NCI-H526 (cell line): Measurements from ENCODE around the gene FUZ.
"Not testable (repeated sequence)": the region's sequence is repeated elsewhere in the genome, so short reads cannot be mapped to it uniquely, and the experiment has no call there.

Experiments used
- DNase-seq, 2 experiments: peaks; one replicate each; lab custom pipeline; 2025; lab: John Stamatoyannopoulos, UW

The FUZ gene

DNA sequence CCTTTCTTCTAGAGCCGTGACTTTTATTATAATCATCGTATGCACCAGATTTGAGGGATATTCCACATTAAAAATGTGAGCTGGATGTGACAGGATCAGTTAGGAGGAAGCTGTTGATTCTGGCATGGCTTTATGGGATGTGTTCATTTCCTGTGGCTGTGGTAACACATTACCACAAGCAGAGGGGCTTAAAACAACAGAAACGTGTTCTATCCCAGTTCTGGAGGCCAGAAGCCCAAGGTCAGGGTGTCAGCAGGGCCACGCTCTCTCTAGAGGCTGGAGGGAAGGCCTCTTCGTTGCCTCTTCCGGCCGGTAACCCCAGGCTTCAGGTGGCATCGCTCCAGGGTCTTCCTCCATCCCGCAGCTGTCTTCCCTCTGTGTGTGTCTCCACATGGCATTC, 19.5 kb upstream of the FUZ start:
- DNase-seq: no peak

DNA sequence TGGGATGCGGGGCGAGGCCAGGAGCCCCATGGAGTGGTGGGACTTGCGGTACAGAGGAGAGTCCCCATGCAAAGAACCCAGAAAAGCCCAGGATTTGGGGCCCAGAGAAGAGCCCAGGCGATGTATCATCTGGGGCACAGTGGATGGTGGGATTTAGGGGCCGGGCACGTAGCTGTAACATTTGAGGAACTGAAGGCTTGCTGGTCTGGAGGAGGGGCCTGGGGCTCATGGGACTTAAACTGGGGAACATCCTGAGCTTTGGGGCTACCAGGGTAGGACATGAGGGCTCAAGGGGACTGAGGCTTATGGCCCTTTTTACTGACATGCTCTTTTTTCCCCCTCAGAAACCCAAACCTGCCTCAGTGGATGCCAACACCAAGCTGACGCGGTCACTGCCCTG, 18.5 kb upstream of the FUZ start:
- no peak for DNase-seq

- no peak for DNase-seq
These were observed 17.7 kb upstream of the FUZ start for GRCh38 chr19:49830766-49831165.

DNA sequence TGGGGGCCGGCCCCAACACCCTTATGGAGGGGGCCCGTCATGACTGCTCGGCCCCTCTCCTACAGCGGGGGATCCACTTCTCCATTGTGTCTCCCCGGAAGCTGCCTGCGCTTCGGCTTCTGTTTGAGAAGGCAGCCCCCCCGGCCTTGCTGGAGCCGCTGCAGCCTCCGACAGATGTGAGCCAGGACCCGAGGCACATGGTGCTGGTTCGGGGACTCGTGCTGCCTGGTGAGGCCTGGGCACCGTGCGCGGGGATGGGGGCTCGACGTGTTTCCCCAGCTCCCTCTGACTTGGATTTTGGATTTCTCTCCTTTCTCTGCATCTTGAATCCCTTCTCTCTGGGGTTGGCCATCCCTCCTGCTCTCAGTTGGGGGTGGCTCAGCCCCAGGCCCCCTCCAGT, 16.6 kb upstream of the FUZ start:
- no peak for DNase-seq

GRCh38 chr19:49829200-49829599, 16.1 kb upstream of the FUZ start:
- no peak for DNase-seq

DNA sequence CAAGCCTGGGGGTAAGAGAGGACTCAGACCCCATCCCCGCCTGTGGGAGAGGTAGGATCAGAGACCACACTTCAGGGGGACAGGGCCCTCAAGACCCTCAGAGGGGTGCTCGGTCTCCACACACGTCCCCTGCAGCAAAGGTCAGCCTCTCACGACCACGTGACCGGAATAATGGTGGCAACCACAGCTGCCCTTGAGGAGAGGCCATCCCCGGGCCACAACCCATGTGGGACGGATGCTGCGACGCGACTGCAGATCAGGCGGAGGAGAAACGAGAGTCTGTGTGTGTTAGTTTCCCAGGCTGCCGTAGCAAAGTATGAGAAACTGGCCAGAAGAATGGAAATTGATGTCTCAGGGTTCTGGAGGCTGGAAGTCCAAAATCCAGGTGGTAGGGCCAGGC, 13.9 kb upstream of the FUZ start:
- DNase-seq: no peak

GRCh38 chr19:49824662-49825061, 11.6 kb upstream of the FUZ start:
- DNase-seq: no peak

DNA sequence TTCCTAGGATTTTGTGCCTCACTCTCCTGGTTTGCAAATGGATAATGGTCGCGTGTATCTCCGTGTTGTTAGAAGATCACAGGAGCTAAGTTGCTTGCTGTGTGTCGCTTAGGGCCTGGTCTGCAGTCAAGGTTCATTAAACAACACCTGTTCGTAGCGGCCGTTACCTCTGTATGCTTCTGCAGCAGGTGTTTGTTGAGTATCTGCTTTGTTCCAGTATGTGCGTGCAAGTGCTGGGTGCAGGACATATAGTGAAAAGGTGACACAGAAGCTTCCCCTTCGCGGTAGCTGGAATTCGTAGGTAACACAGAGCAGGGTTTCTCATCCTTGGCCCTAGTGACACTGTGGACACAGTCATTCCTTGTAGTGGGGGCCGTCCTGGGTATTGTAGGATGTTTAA, 10.4 kb upstream of the FUZ start:
- DNase-seq: peak; percentile 90 to 94

DNA sequence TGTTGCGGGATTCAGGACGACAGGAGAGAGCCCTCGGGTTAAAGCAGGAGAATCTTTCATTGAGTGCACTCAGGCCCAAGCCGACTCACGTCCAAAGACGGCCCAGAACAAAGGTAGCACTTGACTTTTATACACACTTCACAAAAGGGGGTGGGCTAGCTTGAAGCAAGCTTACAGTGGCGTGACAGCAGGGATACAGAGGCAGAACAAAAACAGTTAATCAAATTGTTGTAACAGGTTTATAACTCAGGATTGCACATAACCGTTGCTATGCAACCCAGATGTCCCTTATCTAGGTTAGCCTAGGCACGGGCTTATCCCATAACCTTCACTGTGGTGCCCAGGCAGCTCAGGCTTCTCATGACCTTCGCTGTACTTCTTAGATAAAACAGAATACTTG, 7.0 kb upstream of the FUZ start:
- no peak for DNase-seq

GRCh38 chr19:49819452-49820115, 6.5 kb upstream of the FUZ start:
- not testable (repeated sequence) for DNase-seq

- no peak for DNase-seq
These were observed 5.7 kb upstream of the FUZ start for GRCh38 chr19:49818649-49819370.

DNA sequence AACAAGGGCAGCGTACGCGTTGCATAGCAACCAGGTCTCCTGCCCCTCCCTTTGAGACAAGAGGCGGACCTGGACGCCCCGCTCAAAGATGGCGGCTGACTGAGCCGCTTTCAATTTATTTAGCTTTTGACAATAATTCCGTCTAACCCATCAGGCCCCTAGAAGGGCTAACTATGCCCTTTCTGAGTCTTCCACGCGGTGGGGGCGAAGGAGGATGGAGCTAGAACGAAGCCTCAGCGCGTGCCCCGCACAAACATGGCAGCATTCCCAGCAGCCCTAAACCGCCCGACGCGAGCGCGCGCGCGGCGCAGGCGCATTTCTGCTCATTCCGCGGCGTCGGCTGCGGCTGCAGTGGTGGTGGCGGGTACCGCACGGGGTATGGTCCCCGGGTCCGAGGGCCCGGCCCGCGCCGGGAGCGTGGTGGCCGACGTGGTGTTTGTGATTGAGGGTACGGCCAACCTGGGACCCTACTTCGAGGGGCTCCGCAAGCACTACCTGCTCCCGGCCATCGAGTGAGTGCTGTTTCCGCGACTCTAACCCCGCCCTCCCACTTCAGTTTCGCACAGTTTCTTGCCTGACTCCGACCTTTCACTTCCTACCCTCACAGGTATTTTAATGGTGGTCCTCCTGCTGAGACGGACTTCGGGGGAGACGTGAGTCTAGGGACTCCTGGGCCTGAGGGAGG, 5.0 kb upstream of the FUZ start, which contains the start of gene MED25:
Gene MED25 (plus strand): TSS at position 326 of the 685 bp plus-strand sequence. CDS start 53 bp downstream, at position 379.
- peak; percentile 75 to 90 for DNase-seq

DNA sequence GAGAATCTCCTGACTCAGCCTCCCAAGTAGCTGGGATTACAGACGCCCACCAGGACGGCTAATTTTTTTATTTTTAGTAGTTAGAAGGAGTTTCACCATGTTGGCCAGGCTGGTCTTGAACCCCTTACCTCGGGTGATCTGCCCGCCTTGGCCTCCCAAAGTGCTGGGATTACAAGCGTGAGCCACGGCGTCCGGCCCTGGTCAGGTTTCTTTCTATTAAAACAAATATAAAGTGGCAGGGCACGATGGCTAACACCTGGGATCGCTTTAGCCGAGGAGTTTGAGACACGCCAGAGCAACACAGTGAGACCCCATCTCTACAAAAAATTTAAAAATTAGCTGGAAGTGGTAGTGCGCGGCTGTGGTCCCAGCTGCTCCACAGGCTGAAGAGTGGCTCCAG, 3.5 kb upstream of the FUZ start:
- no peak for DNase-seq

- DNase-seq: no peak
These were observed 918 bp upstream of the FUZ start for GRCh38 chr19:49814010-49814409.

GRCh38 chr19:49812452-49812996, 568 bp downstream of the FUZ start:
- no peak for DNase-seq

DNA sequence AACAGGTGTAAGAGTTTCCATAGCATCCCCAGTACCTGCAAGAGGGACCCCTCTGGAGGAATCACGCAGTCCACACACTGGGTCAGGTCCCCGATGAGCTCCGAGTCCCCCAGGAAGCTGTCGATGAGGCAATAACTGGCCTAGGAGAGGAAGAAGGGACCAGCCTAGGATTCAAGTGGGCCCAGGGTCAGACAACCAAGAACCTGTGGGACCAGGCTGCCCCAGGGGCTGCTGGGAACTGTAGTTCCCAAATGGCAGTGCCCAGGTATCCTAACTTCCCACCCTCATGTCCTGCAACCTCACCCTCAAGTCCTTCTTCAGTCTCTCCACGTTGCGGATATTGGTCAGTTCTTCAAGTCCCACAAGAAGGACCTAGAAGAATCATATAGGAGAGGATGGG, 1.8 kb downstream of the FUZ start:
- DNase-seq: no peak

- no peak for DNase-seq
These were observed 3.1 kb downstream of the FUZ start for GRCh38 chr19:49809941-49810389.

GRCh38 chr19:49809160-49809940, 3.7 kb downstream of the FUZ start:
- peak in 1 of 2 experiments; percentile 56 for DNase-seq

DNA sequence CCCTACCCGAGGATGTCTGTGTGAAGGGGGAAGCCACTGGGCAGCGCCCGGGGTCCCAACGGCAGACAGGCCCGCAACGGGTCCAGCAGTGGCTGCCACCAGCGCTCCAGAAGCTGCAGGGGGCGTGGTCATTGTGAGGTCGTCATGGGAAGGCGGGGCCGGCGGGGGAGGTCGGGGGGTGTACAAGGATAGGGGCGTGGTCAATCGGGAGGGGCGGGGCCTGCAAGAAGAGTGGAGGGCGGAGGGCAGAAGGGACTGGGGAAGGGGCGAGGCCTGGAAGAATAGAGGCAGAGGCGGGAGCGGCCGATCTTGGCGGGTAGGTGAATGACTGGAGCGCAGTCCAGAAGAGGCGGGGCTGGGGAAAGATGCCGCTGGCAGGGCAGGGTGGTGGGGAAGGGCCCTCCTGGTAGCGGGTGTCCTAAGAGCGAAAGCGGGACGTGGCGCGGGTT, 4.4 kb downstream of the FUZ start:
- peak; percentile 79 to 94 for DNase-seq

GRCh38 chr19:49807904-49808675, 5.0 kb downstream of the FUZ start:
- DNase-seq: no peak
